Measurements from ENCODE around the gene SULT1A1. TPM values are rescaled to one million over a fixed set of nuclear protein-coding genes. Genes with fewer than 3 reads are reported as not detected.

SULT1A1 gene
- total and polyA plus RNA-seq, 4 donors: 34.6 to 118 (median 40.2) TPM

GRCh38 chr16:28587386-28587785 is 22.5 kb downstream of the SULT1A1 start:
- Histone ChIP-seq H3K4me3 (no peak overlapping the region), H3K27me3 (ENCODE audit: control insufficient read depth in 3 of 3, insufficient read depth in 3 of 3, low read length in 2 of 3) (no peaks in the 10 kb centered on the region), H3K36me3 (ENCODE audit: control insufficient read depth in 4 of 4, insufficient read depth in 4 of 4, low read length in 4 of 4) (peaks cover 9 to 55% (median 21%) of the 10 kb centered on the region in 4 donors), H3K9me3 (ENCODE audit: control insufficient read depth in 4 of 4, insufficient read depth in 3 of 4, low read length in 3 of 4) (no peaks in the 10 kb centered on the region), H3K9ac (ENCODE audit: insufficient read depth in 1 of 2, low read length in 2 of 2) (no peak overlapping the region), H3K27ac (ENCODE audit: low read depth in 1 of 2, low read length in 1 of 2) (no peak overlapping the region), H3K4me1 (ENCODE audit: control insufficient read depth in 5 of 5, insufficient read depth in 5 of 5, low read length in 5 of 5) (no peaks in the 10 kb centered on the region)
- ATAC-seq (ENCODE audit: insufficient read depth, low FRiP score): no peak
- no peak for TF ChIP-seq CTCF (IDR thresholded peaks at IDR 0.05; ENCODE audit: control extremely low read depth, extremely low read depth)
- WGBS, 2 donors: 81 to 84% methylated on average over 8 of the region's 8 CpGs
- no peak for DNase-seq

- Histone ChIP-seq H3K27me3 (ENCODE audit: control insufficient read depth in 3 of 3, insufficient read depth in 3 of 3, low read length in 2 of 3) (no peaks in the 10 kb centered on the region), H3K4me1 (ENCODE audit: control insufficient read depth in 5 of 5, insufficient read depth in 5 of 5, low read length in 5 of 5) (no peaks in the 10 kb centered on the region), H3K9ac (ENCODE audit: insufficient read depth in 1 of 2, low read length in 2 of 2) (no peak overlapping the region), H3K4me3 (no peak overlapping the region), H3K27ac (ENCODE audit: low read depth in 1 of 2, low read length in 1 of 2) (no peak overlapping the region), H3K36me3 (ENCODE audit: control insufficient read depth in 4 of 4, insufficient read depth in 4 of 4, low read length in 4 of 4) (peaks cover 9 to 58% (median 25%) of the 10 kb centered on the region in 4 donors), H3K9me3 (ENCODE audit: control insufficient read depth in 4 of 4, insufficient read depth in 3 of 4, low read length in 3 of 4) (no peaks in the 10 kb centered on the region)
- no peak for TF ChIP-seq CTCF (IDR thresholded peaks at IDR 0.05; ENCODE audit: control extremely low read depth, extremely low read depth)
- DNase-seq (no peak), ATAC-seq (ENCODE audit: insufficient read depth, low FRiP score) (no peak)
- 89 to 94% methylated on average over 3 of the region's 3 CpGs for WGBS, 2 donors
Measured at GRCh38 chr16:28586466-28586865, 23.4 kb downstream of the SULT1A1 start.

- WGBS, 2 donors: 80 to 87% methylated on average over 11 of the region's 11 CpGs
- peaks cover 12 to 53% (median 24%) of the 10 kb centered on the region in 4 donors for H3K36me3 ChIP-seq (ENCODE audit: control insufficient read depth in 4 of 4, insufficient read depth in 4 of 4, low read length in 4 of 4)
Measured at GRCh38 chr16:28585674-28586073, 24.2 kb downstream of the SULT1A1 start.

More at GRCh38 chr16:28585674-28586073, 24.2 kb downstream of the SULT1A1 start:
- TF ChIP-seq CTCF (IDR thresholded peaks at IDR 0.05; ENCODE audit: control extremely low read depth, extremely low read depth): no peak
- Histone ChIP-seq H3K4me3 (no peak overlapping the region), H3K27me3 (ENCODE audit: control insufficient read depth in 3 of 3, insufficient read depth in 3 of 3, low read length in 2 of 3) (no peaks in the 10 kb centered on the region), H3K4me1 (ENCODE audit: control insufficient read depth in 5 of 5, insufficient read depth in 5 of 5, low read length in 5 of 5) (no peaks in the 10 kb centered on the region), H3K9me3 (ENCODE audit: control insufficient read depth in 4 of 4, insufficient read depth in 3 of 4, low read length in 3 of 4) (no peaks in the 10 kb centered on the region), H3K27ac (ENCODE audit: low read depth in 1 of 2, low read length in 1 of 2) (no peak overlapping the region), H3K9ac (ENCODE audit: insufficient read depth in 1 of 2, low read length in 2 of 2) (no peak overlapping the region)
- ATAC-seq (ENCODE audit: insufficient read depth, low FRiP score) (no peak), DNase-seq (peak in 2 of 3 donors; percentile 39 to 46)

All from lung (tissue), 12 donors.